Measurements from ENCODE around the gene SCYGR3.

SCYGR3 gene, protein sequence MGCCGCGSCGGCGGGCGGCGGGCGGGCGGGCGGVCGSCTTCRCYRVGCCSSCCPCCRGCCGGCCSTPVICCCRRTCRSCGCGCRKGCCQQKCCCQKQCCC

DNA sequence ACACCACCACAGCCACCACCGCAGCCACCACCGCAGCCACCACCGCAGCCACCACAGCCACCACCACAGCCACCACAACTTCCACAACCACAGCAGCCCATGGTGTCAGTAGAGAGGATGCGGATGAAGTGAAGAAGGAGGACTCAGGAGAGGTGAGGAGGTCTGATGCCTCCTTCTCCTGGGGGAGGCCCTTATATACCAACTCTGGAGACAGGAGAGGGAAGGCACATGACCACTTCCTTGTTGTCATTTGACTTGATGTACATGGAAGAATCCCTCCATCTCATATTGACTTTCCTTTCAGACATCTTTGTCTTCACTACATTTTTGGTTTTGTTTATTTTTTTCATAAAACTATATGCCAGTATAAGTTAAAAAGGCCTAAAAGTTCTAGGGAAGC lies at the start of gene SCYGR3:
Gene SCYGR3, minus strand, starts transcription at position 101 of the 400 bp plus-strand sequence. Its CDS starts 0 bp downstream, at position 101.
- DNase-seq (ENCODE audit: low spot score), result no peak

DNA sequence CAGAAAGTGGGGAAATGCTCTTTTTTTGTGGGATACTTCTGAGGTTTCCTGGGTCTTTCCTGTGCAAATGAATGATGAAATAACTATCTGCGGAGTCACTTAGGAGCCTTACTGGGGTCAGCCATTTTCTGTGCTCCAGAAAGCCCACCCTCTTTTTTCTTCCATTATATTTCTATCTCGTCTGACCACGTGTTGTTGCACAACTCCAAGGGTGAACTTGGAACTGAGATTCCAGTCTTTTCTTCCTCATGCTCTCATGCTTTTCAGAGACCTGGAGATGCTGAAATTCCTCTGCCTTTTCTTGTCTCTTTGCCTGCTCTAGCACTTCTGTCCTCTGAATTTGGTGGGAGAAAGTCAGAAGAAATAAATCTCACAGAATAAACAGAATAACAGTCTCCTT lies 47.2 kb upstream of the SCYGR3 start:
- no peak for DNase-seq (ENCODE audit: low spot score)

GRCh38 chr2:227661025-227661649 lies 46.5 kb upstream of the SCYGR3 start:
- no peak for DNase-seq (ENCODE audit: low spot score)

- no peak for DNase-seq (ENCODE audit: low spot score)
Measured at GRCh38 chr2:227657199-227657845, 42.7 kb upstream of the SCYGR3 start.

- DNase-seq (ENCODE audit: low spot score), result no peak
Measured at GRCh38 chr2:227655454-227655853, 40.8 kb upstream of the SCYGR3 start.

DNA sequence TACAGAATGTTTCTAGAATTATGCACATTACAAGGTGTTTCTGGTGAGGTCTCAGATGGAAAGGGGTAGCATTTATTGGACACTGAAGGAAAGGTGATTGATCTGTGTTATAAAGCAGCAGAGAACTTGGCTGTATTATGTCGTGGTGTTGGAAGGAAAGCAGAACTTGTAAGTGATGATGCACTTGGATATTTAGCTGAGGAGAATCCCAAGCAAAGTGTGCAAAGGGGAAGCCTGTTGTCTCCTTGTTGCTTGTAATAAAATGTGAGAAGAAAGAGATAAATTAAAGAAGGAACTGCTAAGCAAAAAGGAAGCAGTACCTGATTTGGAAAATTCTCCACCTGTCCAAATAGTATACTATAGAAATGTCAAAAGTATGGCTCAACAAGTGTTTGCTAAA lies 39.8 kb upstream of the SCYGR3 start:
- no peak for DNase-seq (ENCODE audit: low spot score)

- no peak for DNase-seq (ENCODE audit: low spot score)
Measured at GRCh38 chr2:227653419-227653818, 38.8 kb upstream of the SCYGR3 start.

- DNase-seq (ENCODE audit: low spot score), result no peak
Measured at GRCh38 chr2:227643990-227644551, 29.4 kb upstream of the SCYGR3 start.

- no peak for DNase-seq (ENCODE audit: low spot score)
Measured at GRCh38 chr2:227642656-227643055, 28.0 kb upstream of the SCYGR3 start.

- DNase-seq (ENCODE audit: low spot score), result no peak
Measured at GRCh38 chr2:227634201-227634600, 19.6 kb upstream of the SCYGR3 start.

DNA sequence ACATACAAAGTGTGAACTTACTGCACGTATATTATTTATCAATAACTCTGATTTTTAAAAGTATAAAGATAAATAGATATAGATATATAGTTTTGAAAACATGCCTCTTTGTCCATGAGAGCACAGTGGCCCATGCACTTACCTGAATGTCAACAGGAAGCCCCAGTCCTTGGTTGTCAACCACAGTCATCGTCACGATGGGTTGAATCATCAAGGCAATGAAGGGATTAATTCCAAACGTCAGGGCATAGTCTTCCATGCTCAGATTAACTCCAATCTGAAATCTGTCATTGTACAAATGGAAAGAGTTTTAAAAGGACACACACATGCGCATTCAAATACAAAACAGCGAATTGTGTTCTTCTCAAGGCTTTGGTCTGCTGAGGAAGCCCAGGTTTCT lies 18.2 kb upstream of the SCYGR3 start:
- no peak for DNase-seq (ENCODE audit: low spot score)

- no peak for DNase-seq (ENCODE audit: low spot score)
Measured at GRCh38 chr2:227630322-227630721, 15.7 kb upstream of the SCYGR3 start.

DNA sequence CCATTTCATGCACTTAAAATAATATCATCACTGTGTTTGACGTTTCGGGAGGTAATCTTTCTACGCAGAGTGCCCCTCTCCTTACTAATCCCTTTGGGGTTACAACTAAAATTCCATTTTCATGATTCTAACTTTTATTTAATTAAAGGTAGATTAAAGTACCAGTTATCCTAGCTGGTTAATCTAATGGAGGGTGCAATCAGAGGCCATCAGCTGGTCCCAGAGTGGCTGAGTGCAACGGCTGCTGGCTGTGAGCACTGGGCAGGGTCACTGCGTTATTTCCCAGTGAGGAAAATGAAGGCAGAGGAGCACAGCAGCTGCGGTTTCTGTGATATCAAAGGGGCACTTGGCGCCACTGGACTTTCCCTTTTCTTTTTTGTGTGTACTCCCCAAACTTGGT lies 14.8 kb upstream of the SCYGR3 start:
- no peak for DNase-seq (ENCODE audit: low spot score)

DNA sequence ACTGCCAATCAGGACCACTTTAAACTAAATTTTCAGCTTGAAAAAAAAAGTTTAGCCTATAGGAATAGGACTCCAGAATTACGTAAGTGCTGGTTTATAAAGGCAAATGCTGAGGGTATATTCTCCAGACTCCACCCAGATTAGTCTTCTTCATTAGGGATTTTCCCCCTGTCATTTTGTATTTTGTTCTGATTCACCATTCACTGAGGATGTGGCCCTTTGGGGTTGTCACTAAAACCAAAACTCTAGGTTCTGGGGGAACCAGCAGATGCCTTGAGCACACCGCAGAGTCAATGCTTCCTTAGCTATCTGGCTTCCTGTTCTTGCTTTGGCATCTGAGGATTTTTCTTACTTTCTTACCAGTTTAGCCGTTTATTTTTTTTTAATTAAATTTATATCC lies 13.1 kb upstream of the SCYGR3 start:
- no peak for DNase-seq (ENCODE audit: low spot score)

GRCh38 chr2:227626580-227627151 lies 12.0 kb upstream of the SCYGR3 start:
- DNase-seq (ENCODE audit: low spot score), result no peak

DNA sequence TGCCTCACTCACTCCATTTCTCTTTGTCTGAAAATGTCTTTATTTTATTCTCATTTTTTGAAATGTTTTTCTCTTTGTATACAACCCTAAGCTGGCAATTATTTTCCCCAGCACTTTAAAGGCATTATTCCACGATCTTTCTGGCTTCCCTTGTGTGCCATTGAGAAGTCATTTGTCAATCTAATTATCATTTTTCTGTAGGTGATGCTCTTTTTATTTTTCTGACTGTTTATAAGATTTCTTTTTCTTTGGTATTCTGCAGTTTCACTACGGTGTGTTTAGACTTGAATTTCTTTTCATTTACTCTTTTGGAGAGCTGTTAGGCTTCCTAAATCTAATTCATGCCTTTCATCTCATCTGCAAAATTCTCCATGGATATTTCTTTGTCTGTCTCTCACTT lies 10.8 kb upstream of the SCYGR3 start:
- no peak for DNase-seq (ENCODE audit: low spot score)

GRCh38 chr2:227623226-227623625 lies 8.6 kb upstream of the SCYGR3 start:
- DNase-seq (ENCODE audit: low spot score), result no peak

DNA sequence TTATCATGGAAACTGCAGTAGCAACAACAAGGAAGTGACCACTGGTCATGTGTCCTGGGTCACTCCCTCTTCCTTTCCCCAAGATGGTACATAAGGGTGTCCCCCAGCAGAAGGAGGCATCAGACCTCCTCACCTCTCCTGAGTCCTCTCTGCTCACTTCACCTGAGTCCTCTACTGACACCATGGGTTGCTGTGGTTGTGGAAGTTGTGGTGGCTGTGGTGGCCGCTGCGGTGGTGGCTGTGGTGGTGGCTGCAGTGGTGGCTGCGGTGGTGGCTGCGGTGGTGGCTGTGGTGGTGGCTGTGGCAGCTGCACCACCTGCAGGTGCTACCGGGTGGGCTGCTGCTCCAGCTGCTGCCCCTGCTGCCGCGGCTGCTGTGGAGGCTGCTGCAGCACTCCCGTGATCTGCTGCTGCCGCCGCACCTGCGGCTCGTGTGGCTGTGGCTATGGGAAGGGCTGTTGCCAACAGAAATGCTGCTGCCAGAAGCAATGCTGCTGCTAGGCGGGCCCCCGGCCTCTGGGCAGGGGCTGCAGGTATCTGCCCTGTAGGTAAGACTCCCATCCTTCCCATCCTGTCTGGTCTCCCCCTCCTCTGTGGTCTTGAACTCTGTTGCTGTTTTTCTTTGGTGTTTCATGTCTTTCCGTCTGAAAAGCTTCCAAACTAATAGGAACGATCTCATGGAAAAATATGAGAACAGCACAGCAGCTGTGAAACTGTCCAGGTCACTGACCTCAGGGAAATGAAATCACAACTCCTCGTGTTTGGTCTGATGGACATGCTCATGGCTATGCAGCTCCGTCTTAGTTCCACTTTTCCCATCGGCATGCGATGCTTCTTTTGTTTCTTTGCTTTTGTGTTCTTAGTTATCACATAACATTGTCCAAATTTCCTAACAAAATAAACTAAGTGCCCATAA lies 2.9 kb upstream of the SCYGR3 start, which contains the start of gene SCYGR4:
Gene SCYGR4, plus strand, starts transcription at position 183 of the 915 bp plus-strand sequence. Its CDS starts 0 bp downstream, at position 183.
- no peak for DNase-seq (ENCODE audit: low spot score)

DNA sequence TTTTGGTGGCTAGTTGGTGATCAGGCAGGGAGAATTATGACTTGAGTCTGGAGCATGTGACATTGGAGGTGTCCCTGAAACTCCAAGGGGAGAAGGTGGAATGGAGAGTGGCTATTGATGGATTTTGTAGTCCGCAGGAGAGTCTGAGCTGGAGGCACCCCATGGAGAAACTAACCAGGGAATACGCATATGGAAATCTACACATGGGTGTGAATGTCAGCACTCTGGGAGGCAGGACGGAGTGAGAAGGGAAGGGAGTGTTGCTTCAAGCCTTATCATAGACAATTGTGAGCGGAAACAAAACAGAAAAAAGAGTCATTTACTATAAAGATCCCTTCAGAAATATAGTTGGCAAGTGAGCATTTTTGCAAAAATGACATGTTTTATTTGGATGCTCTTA lies 2.0 kb upstream of the SCYGR3 start:
- no peak for DNase-seq (ENCODE audit: low spot score)

- no peak for DNase-seq (ENCODE audit: low spot score)
Measured at GRCh38 chr2:227615906-227616305, 1.3 kb upstream of the SCYGR3 start.

DNA sequence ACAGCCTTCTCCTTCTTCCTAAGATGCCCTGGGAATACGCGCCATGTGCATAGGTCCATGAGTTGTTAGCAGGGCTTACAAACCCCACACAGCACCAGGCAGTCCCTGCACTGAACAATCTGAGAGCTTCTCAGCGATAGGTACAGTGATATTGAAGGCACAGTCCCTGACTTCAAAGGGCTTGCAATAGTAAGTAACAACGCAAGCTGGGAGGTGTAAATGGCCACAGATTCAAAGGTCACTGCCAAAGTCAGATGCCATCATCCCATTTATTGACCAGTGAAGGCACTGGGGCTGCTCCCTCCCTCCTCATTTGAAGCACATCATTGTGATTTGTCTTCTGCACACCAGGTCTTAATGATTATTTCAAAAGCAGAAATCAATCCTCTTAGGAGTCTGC lies 541 bp upstream of the SCYGR3 start:
- DNase-seq (ENCODE audit: low spot score), result no peak

DNA sequence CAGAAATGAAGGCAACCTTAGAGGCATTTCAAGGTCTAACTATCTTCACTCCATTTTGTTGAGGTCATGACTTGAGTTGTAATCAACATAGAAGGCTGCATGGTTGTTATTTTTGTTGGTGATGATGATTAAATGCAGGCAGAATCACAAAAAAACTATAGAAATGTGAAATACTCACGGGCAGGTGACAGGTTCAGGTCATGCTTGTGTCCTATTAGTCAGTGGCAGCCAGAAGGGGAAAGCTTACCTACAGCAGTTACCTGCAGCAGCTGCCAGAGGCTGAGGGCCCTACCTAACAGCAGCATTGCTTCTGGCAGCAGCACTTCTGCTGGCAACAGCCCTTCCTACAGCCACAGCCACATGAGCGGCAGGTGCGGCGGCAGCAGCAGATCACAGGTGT lies 394 bp downstream of the SCYGR3 start:
- DNase-seq (ENCODE audit: low spot score), result no peak
